GM23248 (cell line): ENCODE measurements around the gene ZNF134.

Experiments
- EZH2 ChIP-seq: fragments of 200-600 bp; sonication (generic); IDR thresholded peaks from 2 replicates; pipeline ENCODE4 v1.6.1; 2018; ENCODE audit warnings: antibody characterized with exemption, mild to moderate bottlenecking; ENCODE audit not compliant: insufficient read depth, poor library complexity, severe bottlenecking
- EZH2phosphoT487 ChIP-seq: fragments of 200-600 bp; sonication (generic); IDR thresholded peaks from 2 replicates; pipeline ENCODE4 v1.6.1; 2018; ENCODE audit warnings: antibody characterized with exemption, moderate library complexity, mild to moderate bottlenecking, low read depth; ENCODE audit not compliant: insufficient read depth

- TF ChIP-seq EZH2 = no peak
- TF ChIP-seq EZH2phosphoT487 = no peak
Observed at GRCh38 chr19:57611113-57611512, 2.9 kb upstream of the ZNF134 start.
